Endothelial cell (in vitro differentiated cells): ENCODE measurements around the gene PTPRN2. TPM values are rescaled to one million over a fixed set of nuclear protein-coding genes. Genes with fewer than 3 reads are reported as not detected.

ENCODE experiments used
- DNase-seq: peaks from one replicate; pipeline ENCODE4 v3.0.0; 2021; ENCODE audit warnings: low spot score
- H3K27ac Mint-ChIP-seq: one replicate; pipeline ENCODE4 v1.8.0; 2021; ENCODE audit warnings: mixed read lengths, inconsistent platforms; ENCODE audit not compliant: unreplicated experiment
- H3K27me3 Mint-ChIP-seq: one replicate; pipeline ENCODE4 v1.8.0; 2021; ENCODE audit warnings: mild to moderate bottlenecking, moderate library complexity, mixed read lengths, inconsistent platforms; ENCODE audit not compliant: unreplicated experiment
- H3K36me3 Mint-ChIP-seq: one replicate; pipeline ENCODE4 v1.8.0; 2021; ENCODE audit warnings: mild to moderate bottlenecking, low read depth, mixed read lengths, inconsistent platforms; ENCODE audit not compliant: unreplicated experiment
- H3K4me1 Mint-ChIP-seq: one replicate; pipeline ENCODE4 v1.8.0; 2021; ENCODE audit warnings: mild to moderate bottlenecking, mixed read lengths, inconsistent platforms; ENCODE audit not compliant: unreplicated experiment
- H3K4me3 Mint-ChIP-seq: one replicate; pipeline ENCODE4 v1.8.0; 2021; ENCODE audit warnings: mild to moderate bottlenecking, mixed read lengths, inconsistent platforms; ENCODE audit not compliant: unreplicated experiment
- H3K9me3 Mint-ChIP-seq: one replicate; pipeline ENCODE4 v1.8.0; 2021; ENCODE audit warnings: mixed read lengths, inconsistent platforms; ENCODE audit not compliant: unreplicated experiment
- total RNA-seq: library from RNA; stranded (reverse); fragmentation: NEBNext Ultra II Directional; extraction: Animal tissue kit (Norgen Biotek cat#: 25700); gene quantifications from one replicate; pipeline ENCODE4 v1.2.1, GENCODE V29; 2021; ENCODE audit not compliant: unreplicated experiment
- TF ChIP-seq, protein P1 (sequence below): fragments of 200-600 bp; sonication (generic); IDR thresholded peaks from one replicate; pipeline ENCODE4 v1.5.0; 2021; ENCODE audit warnings: antibody characterized with exemption; ENCODE audit not compliant: unreplicated experiment

The PTPRN2 gene
- total RNA-seq, 1 donor from 2014 or later = 0.18 TPM

DNA sequence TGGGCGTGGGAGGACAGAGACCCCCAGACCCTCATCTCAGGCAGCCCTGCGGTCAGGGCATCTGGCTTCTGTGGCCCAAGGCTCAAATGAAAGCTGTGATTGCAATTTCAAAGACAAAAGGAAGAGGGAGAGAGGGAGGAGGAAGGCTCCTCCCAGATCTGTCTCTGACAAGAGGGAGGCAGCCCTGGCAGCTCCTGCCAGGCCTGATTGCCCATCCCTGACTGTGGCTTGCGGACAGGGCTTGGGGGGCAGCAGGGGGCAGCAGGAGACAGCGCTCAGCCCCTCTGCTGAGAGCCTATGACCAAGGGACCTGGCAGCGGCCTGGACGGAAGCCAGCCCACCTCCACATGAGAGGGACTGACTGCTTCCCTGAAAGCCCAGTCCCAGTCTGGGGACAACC lies 91.8 kb downstream of the PTPRN2 start:
- TF ChIP-seq, protein P1, sequence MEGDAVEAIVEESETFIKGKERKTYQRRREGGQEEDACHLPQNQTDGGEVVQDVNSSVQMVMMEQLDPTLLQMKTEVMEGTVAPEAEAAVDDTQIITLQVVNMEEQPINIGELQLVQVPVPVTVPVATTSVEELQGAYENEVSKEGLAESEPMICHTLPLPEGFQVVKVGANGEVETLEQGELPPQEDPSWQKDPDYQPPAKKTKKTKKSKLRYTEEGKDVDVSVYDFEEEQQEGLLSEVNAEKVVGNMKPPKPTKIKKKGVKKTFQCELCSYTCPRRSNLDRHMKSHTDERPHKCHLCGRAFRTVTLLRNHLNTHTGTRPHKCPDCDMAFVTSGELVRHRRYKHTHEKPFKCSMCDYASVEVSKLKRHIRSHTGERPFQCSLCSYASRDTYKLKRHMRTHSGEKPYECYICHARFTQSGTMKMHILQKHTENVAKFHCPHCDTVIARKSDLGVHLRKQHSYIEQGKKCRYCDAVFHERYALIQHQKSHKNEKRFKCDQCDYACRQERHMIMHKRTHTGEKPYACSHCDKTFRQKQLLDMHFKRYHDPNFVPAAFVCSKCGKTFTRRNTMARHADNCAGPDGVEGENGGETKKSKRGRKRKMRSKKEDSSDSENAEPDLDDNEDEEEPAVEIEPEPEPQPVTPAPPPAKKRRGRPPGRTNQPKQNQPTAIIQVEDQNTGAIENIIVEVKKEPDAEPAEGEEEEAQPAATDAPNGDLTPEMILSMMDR = no peak
- H3K27ac Mint-ChIP-seq = no peak overlapping the region

DNA sequence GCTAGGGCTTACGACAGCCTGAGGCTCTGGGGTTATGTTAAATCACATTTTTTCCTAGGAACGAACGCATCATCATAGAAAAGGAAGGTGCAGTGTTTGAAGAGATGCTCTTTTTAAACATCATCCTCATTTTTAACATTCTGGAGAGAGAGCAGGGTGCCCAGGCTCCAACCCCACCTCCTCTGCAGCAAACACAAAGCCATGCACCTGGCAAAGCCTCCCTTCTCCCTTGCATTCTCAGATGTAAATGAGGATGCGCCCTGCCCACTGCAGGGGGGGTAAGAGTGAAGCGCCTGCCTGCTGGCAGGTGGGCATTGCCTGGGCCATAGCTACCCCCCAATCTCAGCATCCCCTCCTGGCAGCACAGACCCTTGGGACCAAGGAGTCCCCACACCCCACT lies 92.4 kb downstream of the PTPRN2 start:
- Mint-ChIP-seq H3K27me3 (peaks cover 14% of the 10 kb centered on the region), H3K4me3 (no peak overlapping the region), H3K27ac (no peak overlapping the region), H3K9me3 (peaks cover 27% of the 10 kb centered on the region), H3K36me3 (peaks cover 4% of the 10 kb centered on the region), H3K4me1 (no peaks in the 10 kb centered on the region)
- TF ChIP-seq, protein P1 = no peak
- DNase-seq = no peak

More for the DNA sequence above, 91.8 kb downstream of the PTPRN2 start:
- Mint-ChIP-seq H3K9me3 (peaks cover 27% of the 10 kb centered on the region), H3K27me3 (peaks cover 14% of the 10 kb centered on the region), H3K4me3 (no peak overlapping the region), H3K36me3 (peaks cover 4% of the 10 kb centered on the region), H3K4me1 (no peaks in the 10 kb centered on the region)
- no peak for DNase-seq

DNA sequence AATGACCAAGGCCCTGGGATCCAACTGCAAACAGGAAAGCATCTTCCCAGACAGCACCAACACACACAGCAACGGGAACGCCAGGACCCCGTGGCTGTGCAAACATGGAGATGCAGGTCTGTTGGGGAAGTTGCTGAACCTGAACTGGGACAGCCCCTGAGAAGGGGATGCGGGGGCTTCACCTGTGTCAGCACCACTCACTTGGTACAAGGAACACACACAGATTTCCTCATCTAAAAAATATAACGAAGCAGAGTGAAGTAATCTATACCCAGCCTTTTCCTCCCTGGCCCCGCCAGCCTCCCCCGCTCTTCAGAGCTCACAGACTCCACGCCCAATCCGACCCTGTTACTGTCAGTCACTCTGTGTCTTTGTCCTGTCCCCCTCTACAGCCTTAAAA lies 93.0 kb downstream of the PTPRN2 start:
- H3K4me3 Mint-ChIP-seq = no peak overlapping the region
- H3K9me3 Mint-ChIP-seq = peaks cover 27% of the 10 kb centered on the region
- no peak overlapping the region for H3K27ac Mint-ChIP-seq
- no peaks in the 10 kb centered on the region for H3K4me1 Mint-ChIP-seq
- H3K27me3 Mint-ChIP-seq = peaks cover 14% of the 10 kb centered on the region
- TF ChIP-seq, protein P1 = no peak
- DNase-seq = no peak
- peaks cover 4% of the 10 kb centered on the region for H3K36me3 Mint-ChIP-seq

DNA sequence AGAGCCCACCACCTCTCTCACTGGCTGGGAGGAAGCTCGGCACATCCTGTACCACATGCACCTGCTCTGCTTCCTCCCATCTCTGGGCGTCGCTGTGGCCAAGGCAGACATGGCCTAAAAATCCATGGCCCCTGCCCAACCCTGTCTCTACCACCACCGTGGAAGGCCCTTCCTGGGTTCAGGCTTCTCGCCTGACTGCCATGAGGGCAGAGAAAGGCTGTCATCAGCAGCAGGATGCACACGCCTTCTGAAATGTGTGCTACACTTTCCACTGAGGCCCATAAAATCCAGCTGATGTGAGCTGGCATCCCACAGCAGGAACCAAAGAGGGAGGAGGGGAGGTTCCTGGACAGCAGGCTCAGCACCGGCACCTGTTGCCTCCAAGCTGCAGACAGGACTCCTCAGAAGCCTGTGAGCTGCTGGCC lies 93.4 kb downstream of the PTPRN2 start:
- H3K4me1 Mint-ChIP-seq = no peaks in the 10 kb centered on the region
- H3K9me3 Mint-ChIP-seq = peaks cover 27% of the 10 kb centered on the region
- H3K27me3 Mint-ChIP-seq = peaks cover 14% of the 10 kb centered on the region
- no peak overlapping the region for H3K27ac Mint-ChIP-seq
- DNase-seq = no peak
- TF ChIP-seq, protein P1 = no peak
- peaks cover 4% of the 10 kb centered on the region for H3K36me3 Mint-ChIP-seq
- H3K4me3 Mint-ChIP-seq = no peak overlapping the region

DNA sequence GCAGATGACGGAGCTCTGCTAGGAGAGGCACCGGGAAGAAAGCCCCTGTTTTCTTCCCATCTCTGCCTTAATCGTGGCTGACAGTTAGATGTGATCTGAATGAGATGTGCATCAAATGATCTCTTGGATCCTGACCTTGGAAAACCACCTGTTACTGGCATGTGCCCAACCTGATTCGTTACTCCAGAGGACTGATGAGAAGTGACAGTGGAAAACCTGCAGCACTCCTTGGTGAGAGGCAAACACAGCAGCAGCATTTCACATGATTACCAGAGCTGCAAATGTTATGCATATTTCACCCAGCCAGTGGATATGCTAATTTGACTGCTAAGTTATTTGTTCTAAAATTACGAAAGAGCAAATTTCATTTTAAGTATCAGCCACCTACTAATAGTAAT lies 95.3 kb downstream of the PTPRN2 start:
- H3K9me3 Mint-ChIP-seq = peaks cover 23% of the 10 kb centered on the region
- TF ChIP-seq, protein P1 = no peak
- peaks cover 7% of the 10 kb centered on the region for H3K36me3 Mint-ChIP-seq
- peaks cover 11% of the 10 kb centered on the region for H3K27me3 Mint-ChIP-seq
- H3K4me1 Mint-ChIP-seq = no peaks in the 10 kb centered on the region
- H3K27ac Mint-ChIP-seq = no peak overlapping the region
- H3K4me3 Mint-ChIP-seq = no peak overlapping the region
- no peak for DNase-seq
